ENCODE results near the gene TTC23L.
"Not testable (repeated sequence)": the region's sequence is repeated elsewhere in the genome, so short reads cannot be mapped to it uniquely, and the experiment has no call there.

The TTC23L gene, protein sequence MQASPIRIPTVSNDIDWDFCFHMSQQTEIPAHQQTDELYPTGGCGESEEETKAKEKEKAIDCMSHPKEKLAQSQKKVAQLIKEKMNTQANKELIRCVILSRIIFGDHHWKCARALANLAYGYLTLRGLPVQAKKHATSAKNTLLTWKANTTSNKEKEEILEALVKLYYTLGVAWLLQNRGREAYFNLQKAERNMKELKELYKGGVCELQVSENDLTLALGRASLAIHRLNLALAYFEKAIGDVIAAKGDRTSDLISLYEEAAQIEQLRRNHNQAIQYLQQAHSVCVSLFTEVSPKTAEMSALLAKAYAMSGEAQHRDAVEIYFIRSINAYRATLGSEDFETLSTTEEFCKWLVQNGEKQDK

DNA sequence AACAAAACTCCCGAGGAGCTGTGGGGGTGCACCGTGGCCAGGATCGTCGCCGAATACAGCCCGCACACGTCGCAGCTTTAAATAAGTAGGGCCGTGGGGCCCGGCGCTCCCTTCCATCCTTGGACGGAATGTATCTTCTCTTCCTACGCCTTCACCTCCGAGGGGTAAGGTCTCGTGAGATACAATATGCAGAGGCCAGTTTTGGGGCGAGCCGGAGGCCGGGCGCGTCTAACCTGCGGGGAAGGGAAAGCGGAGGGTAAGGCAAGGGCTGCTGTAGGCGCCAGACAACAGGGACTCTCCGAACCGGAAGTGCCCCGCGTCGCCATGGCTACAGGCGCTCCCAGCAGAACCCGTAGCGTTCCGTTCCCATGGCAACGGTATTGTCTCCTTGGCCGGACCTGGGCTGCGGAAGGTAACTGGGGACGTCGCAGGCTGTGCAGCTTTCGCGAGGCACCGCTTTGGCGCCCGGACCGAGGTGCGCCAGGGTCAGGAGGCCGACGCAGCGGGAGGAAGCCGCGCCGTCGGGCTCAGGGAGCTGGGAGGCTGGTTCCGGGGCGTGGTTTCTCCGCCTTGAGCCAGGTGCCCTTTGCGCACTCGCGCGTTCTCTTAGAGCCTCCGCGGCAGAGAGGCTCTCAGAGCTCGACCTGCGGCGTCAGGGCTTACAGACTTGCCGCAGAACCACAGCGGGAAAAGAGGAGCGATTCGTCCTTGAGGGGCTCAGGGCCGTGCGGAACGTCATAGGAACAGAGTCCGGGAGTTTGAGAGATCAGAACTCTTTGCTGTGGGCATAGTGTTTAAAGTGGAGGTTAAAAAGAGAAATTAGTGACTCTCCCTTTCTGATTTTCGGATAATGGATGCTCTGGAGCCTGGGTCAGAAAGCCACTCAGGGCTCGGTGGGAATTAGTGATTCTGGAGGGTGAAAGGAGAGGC lies at the start of gene TTC23L:
Gene TTC23L (plus strand): TSS at position 380 of the 930 bp plus-strand sequence. CDS start 1,508 bp downstream, outside the sequence.
- peak; percentile 40 for DNase-seq (ENCODE audit: low spot score)

DNA sequence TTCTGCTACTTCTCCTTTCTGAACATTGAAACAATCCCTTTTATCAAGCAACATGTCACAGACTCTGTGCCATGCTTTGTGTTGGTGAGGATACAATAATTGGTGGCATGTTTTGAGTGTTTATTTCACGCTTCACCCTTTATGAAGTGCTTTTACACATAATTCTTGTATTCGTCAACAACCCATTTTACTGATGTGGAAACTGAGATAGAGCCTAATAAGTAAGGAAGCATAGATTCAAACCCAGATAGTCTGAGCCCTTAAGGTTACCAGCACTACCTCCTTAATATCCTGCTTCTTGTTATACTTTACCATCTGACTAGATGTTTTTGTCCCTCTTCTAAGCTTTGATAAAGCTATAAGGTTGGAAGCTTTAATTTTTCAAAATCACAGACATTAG lies 49.3 kb upstream of the TTC23L start:
- no peak for DNase-seq (ENCODE audit: low spot score)

DNA sequence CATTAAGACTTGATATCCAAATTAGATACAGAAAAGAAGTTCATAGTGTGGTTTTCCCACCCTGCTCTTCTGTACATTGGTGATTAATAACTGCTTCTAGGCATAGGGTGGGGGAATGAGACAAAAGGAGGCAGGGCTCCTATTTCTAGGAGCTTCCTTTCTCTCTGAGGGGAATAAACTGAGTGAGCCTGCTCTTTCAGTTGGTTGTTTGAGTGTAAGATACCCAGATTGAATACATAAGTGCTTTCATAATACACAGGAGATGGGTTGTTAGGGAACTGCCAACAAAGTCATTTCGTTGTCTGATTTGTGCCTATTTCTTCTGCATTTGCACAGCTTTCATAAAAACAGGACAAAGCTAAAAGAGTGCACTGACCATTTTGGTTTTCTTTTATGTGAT lies 48.9 kb upstream of the TTC23L start:
- no peak for DNase-seq (ENCODE audit: low spot score)

DNA sequence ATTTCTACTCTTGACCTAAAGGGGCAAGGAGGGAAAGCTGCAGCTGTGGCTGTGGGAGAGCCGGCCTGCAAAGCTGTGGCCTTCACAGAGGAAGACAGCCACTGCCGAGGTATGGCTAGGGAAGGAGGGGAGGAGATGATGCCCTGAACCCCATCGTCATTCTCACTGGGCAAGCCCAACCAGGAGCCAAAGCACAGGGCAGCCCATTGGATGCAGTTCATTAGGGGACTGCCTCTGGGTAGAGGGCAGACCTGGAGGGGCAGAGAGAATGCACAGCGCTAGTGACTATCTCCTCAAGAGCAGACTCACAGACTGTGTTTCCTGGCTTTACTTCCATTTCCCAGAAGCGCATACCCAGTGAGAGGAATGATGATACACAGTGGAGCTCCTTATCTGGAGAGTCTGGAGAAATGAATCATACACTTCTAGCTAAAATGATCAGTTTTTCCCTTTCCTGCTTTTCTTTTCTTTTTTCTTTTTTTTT lies 47.2 kb upstream of the TTC23L start:
- no peak for DNase-seq (ENCODE audit: low spot score)

DNA sequence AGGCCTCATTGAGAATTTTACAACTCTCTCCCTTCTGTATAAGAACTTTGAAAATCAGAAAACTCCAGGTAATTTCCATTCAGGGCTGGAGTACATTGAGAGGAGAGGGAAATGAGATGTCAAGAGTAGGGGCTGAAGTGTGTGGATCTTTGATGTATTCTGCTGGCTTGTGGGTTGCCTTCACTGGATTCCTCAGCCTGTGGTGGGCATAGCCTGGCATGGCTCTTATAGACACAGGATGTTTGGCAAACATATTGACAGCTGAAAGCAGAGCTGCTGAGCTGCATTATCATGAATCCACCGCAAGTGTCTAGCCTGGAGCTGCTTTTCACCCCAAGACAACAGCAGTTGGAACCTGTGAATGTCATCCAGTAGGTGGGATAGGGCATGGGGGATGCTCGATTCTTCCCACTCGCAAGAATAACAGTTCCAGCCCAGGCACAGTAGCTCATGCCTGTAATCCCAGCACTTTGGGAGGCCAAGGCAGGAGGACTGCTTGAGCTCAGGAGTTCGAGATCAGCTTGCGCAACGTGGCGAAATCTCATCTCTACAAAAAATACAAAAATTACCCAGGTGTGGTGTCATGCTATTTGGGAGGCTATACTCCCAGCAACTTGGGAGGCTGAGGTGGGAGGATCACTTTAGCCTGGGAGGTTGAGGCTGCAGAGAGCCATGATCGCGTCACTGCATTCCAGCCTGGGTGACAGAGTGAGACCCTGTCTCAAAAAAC lies 36.0 kb upstream of the TTC23L start:
- no peak for DNase-seq (ENCODE audit: low spot score)

DNA sequence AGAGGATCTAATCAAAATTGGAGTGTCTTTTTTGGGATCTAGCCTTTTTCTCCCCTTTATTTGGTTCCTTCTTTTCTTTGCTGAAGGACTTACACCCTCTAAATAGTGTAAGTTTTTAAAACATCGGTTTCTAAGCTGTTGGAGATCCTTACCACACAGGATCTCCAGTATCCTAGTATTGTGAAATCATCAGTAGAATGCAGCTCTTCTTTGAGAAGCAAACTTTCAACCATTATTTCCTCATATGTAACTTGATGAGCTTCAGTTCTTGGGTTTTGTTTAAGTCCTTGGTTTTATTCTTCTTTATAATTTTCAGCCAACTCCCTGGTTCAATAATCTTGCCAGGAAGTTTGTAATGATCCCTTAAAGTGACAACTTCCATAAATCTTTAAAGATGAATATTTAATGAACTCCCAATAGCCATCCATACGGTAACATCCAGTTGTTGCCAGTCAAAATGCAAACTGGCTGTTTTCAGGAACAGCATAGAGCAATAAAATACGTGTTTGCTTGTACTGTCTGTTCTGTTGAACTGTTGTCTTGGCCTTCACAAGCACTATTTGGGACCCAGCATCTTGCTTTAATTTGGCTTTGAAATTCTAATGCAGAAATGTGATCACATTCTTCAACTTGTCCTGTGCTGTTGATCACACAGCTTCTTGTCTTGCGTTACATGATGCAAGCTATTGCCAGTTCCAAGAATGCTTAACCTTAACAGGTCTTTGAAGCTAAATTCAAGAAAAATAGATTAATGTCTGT lies 34.8 kb upstream of the TTC23L start:
- no peak for DNase-seq (ENCODE audit: low spot score)

DNA sequence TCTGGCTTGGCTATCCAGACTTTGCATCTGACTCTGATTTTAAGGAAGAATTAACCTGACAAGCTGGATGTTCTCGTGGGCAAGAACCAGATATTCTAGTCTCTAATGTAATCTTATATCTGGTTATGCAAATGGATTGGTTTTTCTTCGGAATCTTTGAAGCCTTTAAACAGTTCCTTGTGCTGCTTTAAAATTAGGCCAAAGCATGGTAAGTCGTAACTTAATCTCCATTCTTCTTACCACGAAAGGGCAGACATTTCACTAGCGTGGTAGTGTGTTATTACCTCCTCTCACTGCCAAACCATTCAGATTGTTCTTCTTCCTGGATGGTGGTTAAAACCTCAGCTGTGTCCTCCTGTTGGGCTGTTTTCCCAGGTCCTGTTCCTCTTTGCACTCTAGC lies 34.1 kb upstream of the TTC23L start:
- no peak for DNase-seq (ENCODE audit: low spot score)

DNA sequence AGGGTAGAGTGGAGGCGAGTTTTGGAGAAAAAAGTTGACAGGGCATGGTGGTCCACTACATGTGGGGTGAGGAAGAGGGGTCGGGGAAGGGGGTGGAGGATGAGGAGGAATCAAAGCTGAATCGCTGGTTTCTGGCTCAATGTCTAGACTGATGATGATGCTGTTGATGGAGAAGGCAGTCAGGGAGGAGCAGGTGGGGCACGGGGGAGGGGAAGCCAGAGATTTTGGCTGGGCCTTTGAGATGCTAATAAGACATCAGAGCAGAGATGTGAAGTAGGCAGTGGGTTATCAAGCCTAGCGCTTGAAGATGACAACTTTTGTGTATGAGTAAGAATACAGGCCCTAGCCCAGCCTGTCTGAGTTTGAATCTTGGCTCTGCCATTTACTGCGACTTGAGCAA lies 32.4 kb upstream of the TTC23L start:
- DNase-seq (ENCODE audit: low spot score), result no peak

DNA sequence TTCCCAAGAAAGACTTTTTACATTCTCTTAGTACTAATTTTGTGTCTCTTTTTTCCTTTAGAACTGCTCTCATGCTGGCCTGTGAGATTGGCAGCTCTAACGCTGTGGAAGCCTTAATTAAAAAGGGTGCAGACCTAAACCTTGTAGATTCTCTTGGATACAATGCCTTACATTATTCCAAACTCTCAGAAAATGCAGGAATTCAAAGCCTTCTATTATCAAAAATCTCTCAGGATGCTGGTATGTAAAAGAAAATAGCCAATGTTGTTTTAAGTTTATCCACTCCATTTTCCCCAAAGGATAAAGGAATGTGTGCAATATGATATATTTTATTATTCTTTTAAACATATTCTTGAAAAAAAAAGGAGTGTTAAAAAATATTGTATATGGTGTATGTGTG lies 27.3 kb upstream of the TTC23L start:
- no peak for DNase-seq (ENCODE audit: low spot score)

DNA sequence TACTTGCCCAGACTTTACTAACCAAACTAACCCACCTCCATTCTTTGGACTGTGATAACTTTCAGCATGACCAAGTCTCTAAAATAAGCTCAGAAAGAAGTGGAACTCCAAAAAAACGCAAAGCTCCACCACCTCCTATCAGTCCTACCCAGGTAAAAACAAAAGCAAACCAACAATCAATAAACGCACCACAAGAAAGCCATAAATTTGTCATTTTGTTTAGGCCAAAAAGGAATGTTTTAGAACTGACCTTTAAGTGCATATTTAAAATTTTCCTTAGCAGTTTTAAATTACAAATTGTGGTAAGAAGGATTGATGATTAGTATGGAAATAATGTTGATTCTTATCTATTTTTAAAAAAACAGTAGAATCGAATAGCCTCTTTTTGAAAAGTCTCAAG lies 25.5 kb upstream of the TTC23L start:
- DNase-seq (ENCODE audit: low spot score), result no peak

DNA sequence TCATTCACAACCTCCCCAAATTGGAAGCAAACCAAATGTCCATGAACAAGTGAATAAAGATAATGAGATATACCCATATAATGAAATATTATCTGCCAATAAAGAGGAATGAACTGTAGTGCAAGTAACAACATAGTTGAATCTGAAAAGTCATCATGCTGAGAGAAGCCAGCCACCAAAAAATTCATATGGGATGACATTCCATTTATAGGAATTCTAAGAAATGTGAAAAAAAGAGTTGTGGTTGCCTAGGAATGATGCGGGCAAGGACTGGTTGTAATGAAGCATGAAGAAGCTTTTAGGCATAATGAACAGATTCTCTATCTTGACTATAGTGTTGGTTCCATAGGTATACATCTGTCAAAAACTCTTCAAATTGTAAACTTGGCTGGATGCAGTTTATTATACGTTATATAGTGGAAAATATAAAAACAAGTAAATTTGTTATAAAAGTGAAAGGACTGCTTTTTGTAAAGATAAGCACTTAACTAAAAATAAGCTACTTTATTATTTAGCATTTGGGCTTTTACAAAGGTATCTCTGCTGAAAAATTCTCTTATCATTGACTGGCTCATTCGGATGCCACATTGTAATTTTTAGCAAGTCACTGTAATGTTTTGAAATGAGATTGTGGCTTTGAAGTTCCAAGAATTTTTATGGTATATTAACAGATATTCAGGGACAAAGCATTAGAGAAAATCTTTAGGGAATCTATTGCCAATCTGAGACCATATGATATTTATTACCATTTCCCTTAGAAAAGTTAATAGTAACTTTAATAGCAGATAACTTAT lies 21.2 kb upstream of the TTC23L start:
- DNase-seq (ENCODE audit: low spot score), result no peak

DNA sequence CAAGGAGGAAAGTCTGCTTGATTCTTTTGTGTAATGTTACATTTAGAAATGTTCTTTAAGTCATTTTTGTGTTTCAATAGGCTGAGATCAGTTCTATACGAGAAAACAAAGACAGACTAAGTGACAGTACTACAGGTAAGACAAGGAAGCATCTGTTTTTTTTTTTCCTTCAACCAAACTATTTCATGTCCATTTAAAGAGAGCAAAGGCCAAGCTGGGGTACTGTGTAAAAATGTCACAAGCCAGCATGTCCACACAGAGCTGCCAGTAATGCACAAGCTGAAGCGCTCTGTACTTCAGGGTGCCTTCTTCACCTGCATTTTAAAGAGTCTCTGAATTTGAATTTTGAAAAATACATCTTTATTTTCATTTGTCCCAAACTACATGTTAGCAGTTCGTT lies 20.2 kb upstream of the TTC23L start:
- DNase-seq (ENCODE audit: low spot score), result no peak

DNA sequence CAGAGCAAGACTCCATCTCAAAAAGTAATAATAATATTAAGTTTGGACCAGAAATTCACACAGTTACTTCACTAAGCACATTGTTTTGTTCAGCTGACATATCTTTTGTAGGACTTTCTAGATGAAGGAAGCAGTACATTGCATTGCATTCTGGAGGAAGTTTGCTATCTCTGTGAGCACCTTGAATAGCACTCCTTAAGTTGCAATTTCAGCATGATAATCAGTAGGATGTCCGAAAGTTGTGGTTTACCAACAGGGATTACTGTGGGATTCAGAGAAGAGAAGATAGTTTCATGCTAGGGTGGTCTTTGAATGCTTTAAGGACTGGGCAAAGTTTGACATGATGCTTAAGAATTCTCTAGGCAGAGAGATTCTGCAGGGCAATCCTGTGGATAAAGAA lies 18.4 kb upstream of the TTC23L start:
- no peak for DNase-seq (ENCODE audit: low spot score)

DNA sequence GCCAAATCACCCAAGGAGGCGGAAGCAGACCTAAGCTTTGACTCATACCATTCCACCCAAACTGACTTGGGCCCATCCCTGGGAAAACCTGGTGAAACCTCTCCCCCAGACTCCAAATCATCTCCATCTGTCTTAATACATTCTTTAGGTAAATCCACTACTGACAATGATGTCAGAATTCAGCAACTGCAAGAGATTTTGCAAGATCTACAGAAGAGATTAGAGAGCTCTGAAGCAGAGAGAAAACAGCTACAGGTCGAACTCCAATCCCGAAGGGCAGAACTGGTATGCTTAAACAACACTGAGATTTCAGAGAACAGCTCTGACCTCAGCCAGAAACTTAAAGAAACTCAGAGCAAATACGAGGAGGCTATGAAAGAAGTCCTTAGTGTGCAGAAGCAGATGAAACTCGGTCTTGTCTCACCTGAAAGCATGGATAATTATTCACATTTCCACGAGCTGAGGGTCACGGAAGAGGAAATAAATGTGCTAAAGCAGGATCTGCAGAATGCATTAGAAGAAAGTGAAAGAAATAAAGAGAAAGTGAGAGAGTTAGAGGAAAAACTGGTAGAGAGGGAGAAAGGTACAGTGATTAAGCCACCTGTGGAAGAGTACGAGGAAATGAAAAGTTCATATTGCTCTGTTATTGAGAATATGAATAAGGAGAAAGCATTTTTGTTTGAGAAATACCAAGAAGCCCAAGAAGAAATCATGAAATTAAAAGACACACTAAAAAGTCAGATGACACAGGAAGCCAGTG lies 15.8 kb upstream of the TTC23L start:
- no peak for DNase-seq (ENCODE audit: low spot score)

DNA sequence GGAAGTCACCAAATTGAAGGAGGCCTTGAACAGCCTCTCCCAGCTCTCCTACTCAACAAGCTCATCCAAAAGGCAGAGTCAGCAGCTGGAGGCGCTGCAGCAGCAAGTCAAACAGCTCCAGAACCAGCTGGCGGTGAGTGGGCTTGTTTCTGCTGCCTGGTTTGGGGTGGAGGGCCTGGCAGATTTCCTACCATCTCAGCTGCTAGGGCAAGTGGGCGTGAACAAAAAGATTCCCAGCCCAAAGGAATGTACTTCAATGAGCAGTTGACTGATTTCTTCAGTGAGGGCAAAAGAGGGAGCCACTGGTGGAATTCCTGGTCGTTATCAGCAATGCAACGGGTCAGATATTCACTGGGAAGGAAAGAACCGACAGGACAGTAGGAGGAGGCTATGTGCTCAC lies 12.6 kb upstream of the TTC23L start:
- DNase-seq (ENCODE audit: low spot score), result no peak

DNA sequence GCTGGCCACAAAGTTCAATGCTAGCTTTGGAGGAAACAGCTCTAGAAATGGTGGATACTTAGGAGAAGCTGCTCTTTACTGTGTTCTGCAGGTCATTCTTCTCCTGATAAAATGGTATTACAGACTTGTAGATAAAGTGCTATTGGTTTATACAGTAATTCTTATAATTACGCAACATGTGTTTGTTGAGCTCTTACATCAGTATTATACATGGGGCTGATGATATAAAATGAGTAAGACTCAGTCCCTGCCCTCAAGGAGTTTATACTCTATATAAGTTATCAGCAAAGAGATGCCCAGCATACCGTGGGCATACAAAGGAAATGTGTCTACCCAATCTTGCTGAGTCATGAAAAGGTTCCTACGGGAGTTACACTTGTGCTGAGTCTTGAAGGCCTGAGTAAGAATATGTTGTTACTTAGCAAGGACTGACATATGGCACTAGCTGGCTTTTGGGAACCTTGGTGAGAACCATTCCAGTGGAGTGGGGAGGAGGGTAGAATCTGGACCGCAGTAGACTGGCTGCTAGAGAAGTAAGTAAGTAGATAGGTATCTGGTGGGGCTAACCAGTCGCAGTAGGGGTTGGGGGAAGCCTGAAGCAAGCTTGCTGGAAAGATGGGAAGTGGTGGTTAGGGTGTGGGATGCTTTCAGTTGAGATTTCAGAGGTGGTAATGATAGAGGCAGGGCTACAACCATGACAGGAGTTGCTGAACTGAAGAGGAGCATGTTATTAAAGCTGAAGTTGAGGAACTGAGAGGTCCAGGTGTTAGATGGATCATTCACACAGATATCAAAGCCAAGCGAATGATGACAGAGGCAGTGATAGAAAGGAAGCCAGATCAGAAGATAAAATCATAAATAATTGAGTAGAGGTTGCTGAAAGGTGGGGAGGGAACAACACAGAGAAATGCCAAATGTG lies 11.1 kb upstream of the TTC23L start:
- no peak for DNase-seq (ENCODE audit: low spot score)

DNA sequence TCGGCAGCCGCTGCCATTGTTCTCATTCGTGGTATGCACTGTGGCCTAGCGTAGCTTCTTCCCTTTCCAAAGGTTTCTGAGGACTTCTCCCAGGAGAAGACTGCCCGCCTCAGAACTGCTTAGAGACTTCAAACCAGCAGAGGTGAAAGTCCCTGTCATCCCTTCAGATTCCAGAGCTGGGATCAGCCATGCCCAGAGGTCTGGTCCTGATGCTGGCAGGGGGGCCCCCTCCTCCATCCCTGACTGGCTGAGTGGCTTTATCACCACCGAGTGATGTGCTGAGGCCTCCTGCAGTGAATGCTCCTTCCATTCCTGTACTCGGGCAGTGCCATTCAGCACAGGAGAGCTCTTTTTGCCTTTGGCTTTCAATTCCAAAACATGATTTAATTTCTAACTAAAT lies 8.1 kb upstream of the TTC23L start:
- not testable (repeated sequence) for DNase-seq (ENCODE audit: low spot score)

DNA sequence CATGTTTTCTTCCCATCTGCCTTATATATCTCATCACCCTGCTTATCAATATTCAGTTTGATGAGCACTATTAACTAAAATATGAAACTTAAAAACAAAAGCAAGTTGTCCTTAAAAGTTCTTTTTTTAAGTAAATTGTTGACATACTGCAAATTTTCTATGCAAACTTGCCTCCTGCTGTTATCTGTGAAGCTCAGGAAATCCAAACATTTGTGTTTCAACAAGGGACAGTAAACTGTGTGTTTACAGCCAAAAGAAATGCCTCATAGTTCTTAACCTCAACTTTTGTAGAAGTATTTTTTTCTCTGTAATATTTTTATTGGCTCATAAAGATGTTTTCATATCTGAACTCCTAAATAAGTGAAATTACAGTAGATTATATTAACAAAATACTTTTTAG lies 7.7 kb upstream of the TTC23L start:
- DNase-seq (ENCODE audit: low spot score), result no peak

DNA sequence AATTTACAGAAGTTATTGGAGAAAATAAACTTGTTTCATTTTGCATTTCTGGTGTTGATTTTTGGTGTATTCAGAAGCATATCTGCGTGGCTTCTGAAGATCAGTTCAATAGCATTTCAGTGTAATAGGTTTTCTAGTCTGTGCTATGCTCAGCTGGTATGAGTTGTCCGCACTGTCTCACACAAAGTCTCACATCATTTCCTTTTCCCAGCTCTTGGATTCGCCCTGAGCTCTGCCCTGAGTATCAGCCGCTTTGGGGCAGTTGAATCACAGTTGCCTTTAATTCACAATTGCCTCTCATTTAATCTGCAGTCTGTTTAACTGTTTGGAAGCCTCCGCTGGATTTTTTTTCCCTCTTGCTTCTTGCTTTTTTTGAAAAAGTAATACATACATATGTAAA lies 6.4 kb upstream of the TTC23L start:
- DNase-seq (ENCODE audit: low spot score), result no peak
